ENCODE data around the gene ACP6.
A peak's percentile ranks its signal among the peaks of the same experiment; 100 is the strongest.
"Not testable (repeated sequence)": the region's sequence is repeated elsewhere in the genome, so short reads cannot be mapped to it uniquely, and the experiment has no call there.

The ACP6 gene

GRCh38 chr1:147670319-147671001 lies at the start of gene ACP6:
TSS of gene ACP6 (minus strand) at chr1:147670524. CDS start at chr1:147670048, 476 bp downstream.
- peak; percentile 89 for DNase-seq (ENCODE audit: low spot score)

GRCh38 chr1:147719711-147720225 lies 49.4 kb upstream of the ACP6 start:
- no peak for DNase-seq (ENCODE audit: low spot score)

- no peak for DNase-seq (ENCODE audit: low spot score)
These were observed 48.8 kb upstream of the ACP6 start for GRCh38 chr1:147719029-147719698.

- no peak for DNase-seq (ENCODE audit: low spot score)
These were observed 47.4 kb upstream of the ACP6 start for GRCh38 chr1:147717706-147718097.

GRCh38 chr1:147717051-147717705 lies 46.9 kb upstream of the ACP6 start:
- peak; percentile 16 for DNase-seq (ENCODE audit: low spot score)

GRCh38 chr1:147712605-147713004 lies 42.3 kb upstream of the ACP6 start:
- no peak for DNase-seq (ENCODE audit: low spot score)

GRCh38 chr1:147700042-147701006 lies 30.0 kb upstream of the ACP6 start:
- peak; percentile 47 for DNase-seq (ENCODE audit: low spot score)

GRCh38 chr1:147699686-147700041 lies 29.3 kb upstream of the ACP6 start:
- DNase-seq (ENCODE audit: low spot score), result no peak

- DNase-seq (ENCODE audit: low spot score), result no peak
These were observed 12.9 kb upstream of the ACP6 start for GRCh38 chr1:147683163-147683763.

GRCh38 chr1:147680608-147681235 lies 10.4 kb upstream of the ACP6 start:
- DNase-seq (ENCODE audit: low spot score), result not testable (repeated sequence)

- DNase-seq (ENCODE audit: low spot score), result not testable (repeated sequence)
These were observed 7.4 kb upstream of the ACP6 start for GRCh38 chr1:147677681-147678080.

- no peak for DNase-seq (ENCODE audit: low spot score)
These were observed 6.2 kb upstream of the ACP6 start for GRCh38 chr1:147676311-147677085.

- DNase-seq (ENCODE audit: low spot score), result no peak
These were observed 3.5 kb upstream of the ACP6 start for GRCh38 chr1:147673816-147674215.

- DNase-seq (ENCODE audit: low spot score), result no peak
These were observed 3.1 kb upstream of the ACP6 start for GRCh38 chr1:147673406-147673805.

GRCh38 chr1:147669469-147670318 lies 630 bp downstream of the ACP6 start:
- peak; percentile 45 for DNase-seq (ENCODE audit: low spot score)

- DNase-seq (ENCODE audit: low spot score), result no peak
These were observed 4.8 kb downstream of the ACP6 start for GRCh38 chr1:147665521-147665920.

- no peak for DNase-seq (ENCODE audit: low spot score)
These were observed 6.1 kb downstream of the ACP6 start for GRCh38 chr1:147664206-147664605.

GRCh38 chr1:147654511-147654910 lies 15.8 kb downstream of the ACP6 start:
- DNase-seq (ENCODE audit: low spot score), result no peak

GRCh38 chr1:147652306-147652705 lies 18.0 kb downstream of the ACP6 start:
- no peak for DNase-seq (ENCODE audit: low spot score)
